NCI-H2107 treated with DMSO at 0.1 percent for 48 hours (cell line): ENCODE measurements around the gene TCTN1.
"Not testable (repeated sequence)": the region's sequence is repeated elsewhere in the genome, so short reads cannot be mapped to it uniquely, and the experiment has no call there.

ENCODE experiments used
- DNase-seq: peaks from one replicate; lab custom pipeline; 2025; ENCODE audit not compliant: unreplicated experiment; lab: John Stamatoyannopoulos, UW

TCTN1 gene

DNA sequence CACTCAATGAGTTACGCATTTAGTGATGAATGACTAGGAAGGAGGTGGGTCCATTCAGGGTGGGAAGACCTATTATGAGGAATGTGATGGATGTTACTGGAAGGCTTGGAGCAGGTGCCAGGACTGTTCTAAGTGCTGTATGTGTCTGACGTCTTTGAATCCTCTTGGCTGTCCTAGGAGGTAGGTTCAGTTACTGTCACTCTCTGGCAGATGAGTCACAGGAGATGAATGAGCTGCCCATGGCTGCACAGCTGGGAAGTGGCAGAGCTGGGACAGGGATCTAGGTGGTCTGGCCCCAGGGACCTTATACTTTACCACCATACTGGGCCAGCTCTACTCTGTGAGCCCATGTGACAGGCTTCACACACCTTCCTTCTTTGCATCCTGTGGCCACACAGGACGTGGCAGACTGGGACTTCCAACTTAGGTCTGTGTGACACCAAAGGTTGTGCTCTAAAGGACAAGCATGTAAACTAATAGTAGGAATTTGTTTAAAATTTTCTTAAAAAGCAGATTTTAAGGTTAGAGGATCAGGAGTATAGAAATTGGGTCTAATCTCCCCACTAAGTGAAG, 24.0 kb downstream of the TCTN1 start:
- DNase-seq = no peak

DNA sequence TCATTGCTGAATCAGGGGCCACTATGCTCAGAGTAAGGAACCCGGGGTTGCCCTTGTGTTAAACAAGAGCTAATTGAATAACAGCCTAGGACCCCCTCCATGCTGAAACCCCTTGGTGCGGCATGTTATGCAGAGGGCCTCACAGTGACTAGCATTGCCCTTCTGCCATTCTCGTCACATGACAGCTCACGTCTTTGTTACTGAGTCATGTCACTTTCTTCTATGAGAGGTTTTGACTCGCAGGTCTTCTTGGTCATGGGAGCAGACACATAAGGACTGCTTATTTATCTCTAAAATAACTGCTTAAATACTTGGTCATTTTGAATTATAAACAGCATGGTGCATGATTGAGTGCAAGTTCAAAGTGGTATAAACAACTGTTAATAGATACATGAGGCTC, 24.9 kb downstream of the TCTN1 start:
- no peak for DNase-seq

DNA sequence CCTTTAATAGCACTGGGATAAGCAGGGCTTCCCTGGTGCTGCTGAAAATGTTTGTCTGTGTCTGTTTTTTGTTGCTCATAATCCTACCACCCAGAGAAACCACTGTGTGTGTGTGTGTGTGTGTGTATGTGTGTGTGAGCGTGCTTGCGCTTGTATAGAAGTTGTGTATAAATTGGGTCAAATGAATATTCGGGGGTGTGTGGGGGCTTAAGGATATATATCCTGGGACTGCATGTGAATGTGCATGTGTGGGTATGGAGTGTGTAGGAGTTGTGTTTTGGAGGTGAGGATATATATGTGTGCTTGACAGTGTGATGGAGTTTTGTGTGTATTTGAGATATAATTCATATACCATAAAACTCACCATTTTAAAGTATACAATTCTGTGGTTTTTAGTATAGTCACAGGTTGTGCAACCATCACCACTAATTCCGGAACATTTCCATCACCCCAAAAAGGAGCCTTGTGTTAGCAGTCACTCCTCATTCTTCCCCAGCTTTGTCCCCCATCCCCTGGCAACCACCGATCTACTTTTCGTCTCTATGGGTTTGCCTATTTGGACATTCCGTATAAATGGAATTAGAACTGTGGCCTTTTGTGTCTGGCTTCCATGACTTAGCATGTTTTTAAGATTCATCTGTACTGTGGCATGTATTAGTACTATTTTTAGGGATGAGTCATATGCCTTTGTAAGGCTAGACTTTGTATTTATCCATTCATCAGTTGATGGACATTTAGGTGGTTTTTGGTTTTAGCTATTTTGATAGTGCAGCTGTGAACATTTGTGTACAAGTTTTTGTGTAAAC, 25.6 kb downstream of the TCTN1 start:
- no peak for DNase-seq

DNA sequence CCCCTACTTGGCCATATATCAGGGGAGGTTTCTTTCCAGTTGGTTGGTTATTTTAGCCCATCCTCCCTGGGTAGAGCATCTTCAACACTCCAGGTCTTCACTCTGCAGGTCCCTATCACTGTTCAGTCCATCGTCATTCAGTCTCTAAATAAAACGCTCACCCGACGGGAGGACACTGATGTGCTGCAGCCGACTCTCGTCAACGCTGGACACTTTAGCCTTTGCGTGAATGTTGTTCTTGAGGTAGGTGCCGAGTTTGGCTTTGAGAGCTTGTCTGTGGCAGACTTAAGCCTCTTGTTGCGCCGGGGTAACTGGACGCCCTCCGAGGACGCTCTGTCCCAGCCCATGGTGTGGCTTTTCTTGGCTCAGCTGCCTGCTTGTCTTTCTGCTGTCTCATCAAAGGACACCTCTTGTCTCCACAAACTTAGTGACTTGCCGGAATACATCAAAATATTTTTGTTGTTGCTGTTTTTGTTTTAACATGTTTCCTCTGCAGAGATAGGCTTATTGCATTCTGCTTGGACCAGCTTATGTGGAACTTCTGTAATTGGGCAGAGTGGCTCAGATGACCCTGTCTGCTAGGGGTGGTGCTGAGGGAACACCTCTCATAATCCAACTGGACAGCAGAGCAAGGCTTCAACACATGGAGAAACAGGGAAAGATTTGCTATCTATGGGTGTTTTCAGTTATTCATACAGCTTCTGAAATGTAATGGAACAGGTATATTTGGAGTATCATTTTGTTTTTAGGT, 26.5 kb downstream of the TCTN1 start:
- no peak for DNase-seq

DNA sequence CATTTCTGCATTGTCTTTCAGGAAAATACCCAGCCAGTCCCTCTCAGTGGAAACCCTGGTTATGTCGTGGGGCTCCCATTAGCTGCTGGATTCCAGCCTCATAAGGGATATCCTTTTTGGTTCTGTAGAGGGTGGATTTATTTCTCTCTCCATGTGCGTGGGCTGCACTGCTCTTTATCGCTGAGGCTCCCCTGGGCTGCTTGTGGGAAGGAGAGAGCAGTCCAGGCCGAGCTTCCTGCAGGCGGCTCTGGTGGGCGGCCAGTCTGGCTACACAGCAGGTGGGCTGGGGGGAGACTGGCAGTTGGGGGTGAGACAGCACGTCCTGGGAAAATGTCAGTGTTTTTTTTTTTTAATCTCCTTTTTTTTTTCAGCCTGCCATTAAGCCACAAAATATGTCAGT, 27.6 kb downstream of the TCTN1 start:
- DNase-seq = no peak

DNA sequence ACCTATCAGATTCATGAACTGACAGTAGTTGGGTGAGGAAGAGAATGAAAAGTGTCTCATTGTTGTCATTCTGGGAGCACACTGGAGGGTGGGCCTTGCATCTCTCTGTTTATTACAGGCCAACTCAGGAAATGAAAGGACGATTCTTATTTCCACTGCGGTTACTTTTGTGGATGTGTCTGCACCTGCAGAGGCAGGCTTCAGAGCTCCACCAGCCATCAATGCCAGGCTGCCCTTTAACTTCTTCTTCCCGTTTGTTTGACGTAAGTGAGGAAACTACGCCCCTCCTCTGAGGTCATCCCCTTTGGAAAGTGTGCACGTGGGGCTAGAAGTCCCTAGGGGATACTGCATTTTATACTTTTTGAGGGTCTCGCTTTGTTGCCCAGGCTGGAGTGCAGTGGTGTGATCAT, 33.7 kb downstream of the TCTN1 start:
- no peak for DNase-seq

DNA sequence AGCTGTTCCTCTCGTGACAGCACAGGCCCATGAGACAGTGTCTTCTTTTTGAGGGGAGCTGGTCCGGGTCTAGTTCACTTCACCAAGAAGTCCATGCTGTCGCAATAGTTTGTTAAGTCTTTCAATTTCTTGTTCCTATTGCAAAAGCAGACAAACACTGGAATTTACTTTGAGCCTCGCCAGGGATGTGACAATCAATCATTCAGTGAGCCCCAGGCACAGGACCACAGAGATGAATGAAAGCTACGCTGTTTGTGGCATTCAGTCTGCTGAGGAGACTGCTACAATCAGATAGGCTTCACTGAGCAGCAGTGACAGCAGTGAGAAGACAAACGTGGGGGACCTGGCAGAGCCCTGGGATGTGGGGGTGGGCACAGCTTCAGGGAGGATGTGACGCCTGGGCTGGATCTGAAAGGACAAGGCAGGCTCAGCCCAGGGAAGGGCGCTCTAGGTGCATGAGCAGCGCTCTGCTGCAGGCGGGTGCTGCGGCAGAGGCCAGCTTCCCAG, 35.5 kb downstream of the TCTN1 start:
- no peak for DNase-seq

DNA sequence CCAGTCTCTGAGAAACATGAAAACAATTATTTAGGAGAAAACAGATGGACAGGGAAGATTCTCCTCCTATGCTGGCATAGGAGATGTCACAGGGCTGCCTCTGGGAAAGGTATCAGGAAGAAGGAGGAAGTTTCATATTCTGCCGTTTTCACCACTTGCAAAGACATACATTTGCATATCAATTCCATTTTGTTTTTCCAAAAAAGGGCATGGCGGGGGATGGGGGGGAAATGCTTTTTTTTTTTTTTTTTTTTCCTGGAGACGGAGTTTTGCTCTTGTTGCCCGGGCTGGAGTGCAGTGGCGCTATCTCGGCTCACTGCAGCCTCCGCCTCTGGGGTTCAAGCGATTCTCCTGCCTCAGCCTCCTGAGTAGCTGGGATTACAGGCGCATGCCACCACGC, 40.3 kb downstream of the TCTN1 start:
- not testable (repeated sequence) for DNase-seq

DNA sequence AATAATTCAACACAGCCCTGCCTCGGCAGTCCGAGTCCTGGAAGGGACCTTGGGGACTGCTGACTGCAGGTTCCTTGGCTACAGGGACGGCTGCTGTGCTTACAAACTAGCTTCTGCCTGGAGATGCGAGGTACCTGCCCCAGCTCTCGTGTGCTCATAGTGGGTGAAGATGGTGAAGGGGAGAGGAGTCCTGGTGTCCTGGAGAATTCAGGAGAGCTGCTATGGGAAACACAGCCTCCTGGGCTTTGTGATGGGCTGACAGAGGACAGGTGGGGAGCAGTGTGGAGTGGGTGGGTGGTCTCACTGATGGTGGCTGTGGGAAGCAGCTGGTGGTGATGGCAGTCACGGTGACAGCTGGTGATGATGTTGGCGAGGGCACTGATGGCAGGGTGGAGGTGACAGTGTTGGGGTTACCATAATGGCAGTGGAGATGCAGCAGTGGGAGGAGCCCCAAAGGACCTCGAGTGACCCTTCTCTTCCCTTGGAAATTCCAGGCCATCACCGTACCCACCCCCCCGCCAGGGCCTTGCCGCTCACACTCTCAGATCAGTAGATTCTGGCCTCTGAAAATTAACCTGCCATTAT, 42.2 kb downstream of the TCTN1 start:
- DNase-seq = no peak

DNA sequence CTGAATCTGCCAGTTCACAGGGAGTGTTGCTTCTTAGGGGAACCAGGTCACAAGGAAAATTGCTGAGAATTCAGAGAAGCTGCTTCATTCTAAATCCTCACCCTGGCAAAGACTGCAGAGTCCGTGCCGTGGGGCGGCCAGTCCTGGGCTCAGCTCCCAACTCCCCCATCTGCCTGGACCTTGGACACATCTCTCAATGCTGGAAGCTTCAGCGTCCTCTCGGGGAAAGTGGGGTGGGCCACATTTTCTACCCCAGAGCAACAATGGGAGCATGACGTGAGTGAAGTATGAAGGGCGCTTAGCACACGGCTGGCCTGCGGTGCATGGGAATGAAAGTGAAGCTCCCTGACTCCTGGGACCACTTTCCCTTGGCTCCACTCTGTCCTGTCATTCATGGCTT, 43.8 kb downstream of the TCTN1 start:
- DNase-seq = no peak

DNA sequence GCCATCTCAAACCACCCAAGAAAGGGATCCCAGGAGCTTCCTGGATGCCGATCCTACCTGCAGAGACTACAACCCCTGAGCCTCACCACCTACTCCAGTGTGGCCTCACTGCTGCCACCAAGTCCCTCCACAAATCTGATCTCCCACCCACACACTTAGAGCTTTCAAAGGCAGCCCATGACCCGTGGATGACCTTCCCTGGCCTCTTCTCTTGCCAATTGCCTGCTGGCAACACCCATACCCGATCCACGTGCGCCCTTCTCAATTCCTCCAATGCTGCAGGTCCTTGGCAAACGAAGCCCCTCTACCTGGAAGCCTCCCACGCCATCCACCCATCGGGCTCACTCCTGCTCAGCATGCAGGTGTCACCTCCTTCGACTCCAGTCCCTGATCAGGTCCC, 44.3 kb downstream of the TCTN1 start:
- DNase-seq = no peak

DNA sequence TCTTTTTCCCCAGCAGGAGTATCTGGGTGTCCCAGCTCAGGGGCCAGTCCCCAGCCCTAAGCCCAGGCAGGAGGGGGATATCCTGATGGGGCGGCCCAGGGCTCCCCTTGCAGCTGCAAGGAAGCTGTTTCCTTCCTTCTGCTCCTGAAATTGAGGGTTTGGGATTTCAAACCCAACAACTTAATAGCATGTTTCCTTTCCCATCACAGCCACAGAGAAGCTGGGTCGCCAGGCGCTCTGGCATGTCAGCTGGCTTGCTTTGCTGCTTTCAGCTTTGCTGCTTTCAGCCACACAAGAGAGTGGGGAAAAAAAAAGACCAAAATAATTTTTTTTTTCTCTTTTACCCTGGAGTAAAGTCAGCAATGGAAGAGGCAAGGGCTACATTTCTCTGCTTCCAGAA, 44.9 kb downstream of the TCTN1 start:
- DNase-seq = no peak

DNA sequence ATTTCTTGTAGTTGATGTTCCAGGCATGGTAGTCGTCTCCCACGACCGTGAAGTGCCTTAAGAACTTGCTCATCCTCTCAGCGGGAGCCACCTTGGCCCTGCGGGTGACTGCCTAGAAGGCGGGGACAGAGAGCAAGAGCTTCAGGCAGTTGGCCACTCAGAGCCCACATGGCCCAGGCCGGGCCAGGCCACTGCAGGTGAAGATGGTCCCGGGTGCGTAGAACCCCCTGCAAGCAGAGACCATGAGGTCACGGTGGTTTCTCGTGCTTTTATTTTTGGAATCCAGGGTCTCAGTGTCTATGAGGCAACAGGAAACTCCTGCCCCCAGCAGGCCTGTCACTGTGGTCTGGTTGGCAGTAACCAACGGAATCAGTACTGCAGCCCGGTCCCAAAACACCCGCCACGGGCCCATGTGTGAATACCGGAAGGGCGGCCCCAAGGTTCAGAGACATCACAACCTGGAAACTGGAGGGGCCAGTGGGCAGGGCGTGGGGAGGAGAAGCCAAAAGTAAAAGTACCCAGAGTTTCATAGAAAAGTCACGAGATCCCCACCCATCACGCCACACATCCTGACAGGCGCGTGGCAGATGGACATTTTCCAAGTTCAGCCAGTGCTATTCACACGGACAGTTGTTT, 47.5 kb downstream of the TCTN1 start:
- no peak for DNase-seq

DNA sequence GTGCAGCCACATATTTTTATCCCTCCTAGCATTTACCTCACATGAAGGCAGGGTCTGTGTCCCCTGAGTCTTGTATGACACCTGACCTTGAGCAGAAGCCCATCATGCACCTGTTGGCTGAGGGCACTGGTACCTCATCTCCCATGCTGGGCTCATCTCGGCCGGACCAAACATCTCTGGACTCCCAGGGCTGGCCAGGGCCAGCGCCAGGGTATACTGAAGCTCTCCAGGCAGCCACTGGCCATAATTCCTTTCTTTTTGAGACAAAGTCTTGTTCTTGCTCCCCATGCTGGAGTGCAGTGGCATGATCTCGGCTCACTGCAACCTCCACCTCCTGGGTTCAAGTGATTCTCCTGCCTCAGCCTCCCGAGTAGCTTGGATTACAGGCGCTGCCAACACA, 53.0 kb downstream of the TCTN1 start:
- no peak for DNase-seq

DNA sequence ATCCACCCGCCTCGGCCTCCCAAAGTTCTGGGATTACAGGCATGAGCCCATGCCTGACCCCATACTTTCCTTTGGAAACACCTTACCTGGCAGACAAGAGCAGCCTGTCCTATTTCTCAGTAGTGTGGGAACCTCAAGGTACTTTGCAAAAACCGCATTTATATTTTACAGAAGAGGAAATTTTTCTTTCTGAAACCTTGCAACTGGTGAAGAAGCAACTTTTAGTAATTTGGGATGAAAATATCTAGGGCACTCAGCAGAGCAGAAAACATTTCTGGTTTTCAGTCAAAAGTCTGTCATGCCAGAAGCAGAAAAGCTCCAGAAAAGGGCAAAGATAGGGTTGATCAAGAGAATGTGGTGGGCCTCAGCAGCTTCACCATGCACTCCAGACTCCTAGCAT, 53.7 kb downstream of the TCTN1 start:
- DNase-seq = no peak

DNA sequence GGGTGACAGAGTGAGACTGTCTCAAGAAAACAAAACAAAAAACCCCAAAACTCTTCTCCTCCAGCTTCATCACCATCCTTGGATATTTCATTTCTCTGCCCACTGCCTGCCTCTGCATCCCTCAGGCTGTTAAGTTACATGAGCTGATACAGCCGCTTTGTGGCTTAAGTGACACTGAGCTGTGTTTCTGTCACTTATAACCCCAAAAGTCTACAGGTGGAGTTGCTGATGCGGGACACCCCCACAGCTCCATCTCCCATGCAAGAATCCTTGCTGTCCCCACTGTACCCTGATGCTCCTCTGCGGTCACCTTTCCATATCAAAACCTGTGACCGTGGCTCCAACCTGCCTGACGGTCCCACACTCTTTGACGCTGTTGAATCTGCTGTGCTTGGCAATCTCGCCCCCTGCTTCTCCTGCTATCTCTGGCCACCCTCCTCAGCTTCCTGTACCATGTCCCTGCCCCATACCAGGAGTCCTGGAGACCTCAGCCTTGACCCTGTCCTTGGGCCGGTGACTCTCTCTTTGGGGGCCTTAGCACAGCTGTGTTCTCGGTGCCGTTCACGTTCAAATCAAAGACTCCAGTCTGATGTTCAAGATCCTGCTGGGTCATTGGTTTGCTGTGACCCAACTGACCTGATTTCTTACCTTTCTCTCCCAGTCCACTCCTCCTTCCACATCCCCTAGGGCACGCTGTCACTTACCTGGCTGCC, 54.7 kb downstream of the TCTN1 start:
- no peak for DNase-seq

DNA sequence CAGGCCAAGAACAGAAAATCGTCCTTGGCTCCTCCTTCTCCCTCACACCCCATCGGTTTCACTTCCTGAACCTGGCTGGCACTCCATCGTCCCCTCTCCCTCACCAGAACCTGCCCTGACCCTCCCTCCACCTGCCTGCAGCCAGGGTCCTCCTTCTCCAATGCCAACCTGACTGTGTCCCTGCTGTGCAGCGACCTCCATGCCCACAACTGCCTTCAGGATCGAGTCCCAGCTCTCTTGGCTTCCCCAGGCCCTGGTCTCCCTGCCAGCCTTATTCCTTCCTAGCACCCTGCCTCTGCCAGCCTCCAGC, 55.2 kb downstream of the TCTN1 start:
- DNase-seq = no peak

DNA sequence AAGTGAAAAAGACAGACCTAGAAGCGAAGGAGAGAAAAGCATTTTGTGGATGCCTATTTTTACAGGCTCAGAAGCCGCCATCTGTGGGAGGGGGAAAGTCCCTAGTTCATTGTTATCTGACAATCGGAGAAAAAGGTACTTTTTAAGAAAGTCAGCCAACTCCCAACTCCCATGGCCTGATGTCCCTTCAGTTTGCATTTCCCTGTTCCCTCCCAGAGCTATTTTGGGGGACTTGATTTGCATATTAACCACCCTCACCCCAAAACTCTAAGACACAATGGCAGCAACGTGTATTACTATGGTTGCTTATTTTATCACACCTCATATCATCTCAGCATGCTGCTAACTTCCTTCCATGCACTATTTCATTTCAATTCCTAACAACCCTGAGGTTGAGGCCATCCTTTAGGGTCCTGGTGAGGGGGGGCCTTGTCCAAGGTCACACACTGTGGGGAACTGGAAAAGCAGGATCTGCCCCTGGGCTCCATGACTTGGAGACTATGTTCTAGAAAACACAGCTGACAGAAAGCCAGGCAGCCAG, 56.3 kb downstream of the TCTN1 start:
- no peak for DNase-seq

DNA sequence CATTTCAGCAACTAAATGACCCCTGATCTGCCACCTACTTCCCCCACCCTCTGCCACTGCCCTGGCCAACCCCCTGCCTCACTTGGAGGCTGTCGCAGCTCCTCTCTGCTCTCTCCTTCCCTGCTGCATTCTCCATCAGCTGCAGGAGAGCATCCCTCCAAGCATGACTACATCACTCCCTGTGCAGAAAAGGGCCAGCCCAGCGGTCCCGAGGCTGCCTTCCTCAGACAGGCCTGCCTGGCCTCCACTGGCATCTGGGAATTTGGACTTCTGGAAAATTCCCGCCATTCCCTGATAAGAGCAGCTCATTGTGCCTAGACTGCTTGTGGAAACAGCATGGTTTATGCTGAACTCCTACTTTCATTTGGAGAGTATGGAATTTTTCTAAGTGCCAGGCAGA, 62.2 kb downstream of the TCTN1 start:
- no peak for DNase-seq

DNA sequence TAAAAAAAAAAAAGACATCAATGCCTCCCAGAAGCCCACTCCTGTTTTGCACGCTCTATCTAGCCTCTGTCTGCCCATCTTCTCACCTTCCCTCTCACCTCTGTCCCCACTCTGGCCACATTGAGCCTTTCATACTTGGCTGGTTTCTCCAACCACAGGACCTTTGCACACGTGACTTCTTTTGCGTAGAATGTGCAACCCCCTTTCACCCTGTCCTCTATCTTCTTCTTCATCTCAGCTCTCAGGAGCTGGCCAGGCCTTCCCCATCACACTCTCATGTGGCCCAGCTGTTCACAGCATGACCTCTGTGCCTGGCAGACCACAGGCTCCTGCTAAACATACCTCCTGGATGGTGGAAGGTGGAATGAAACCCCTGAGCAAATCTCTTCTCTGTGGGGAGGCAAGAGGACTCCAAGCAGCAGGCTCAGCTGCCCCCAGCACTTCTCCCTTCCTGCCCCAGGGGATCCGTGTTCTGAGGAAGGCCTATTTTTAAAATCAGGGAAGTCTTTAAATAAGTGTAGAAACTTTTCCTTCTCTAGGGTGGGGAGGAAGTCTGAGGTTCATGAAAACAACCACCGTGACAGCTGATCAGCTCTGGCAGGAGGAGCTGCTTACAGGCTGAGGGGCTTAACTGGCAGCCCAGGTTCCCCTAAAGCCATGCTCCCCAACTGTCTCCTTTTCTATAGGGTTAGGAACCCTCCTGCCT, 63.4 kb downstream of the TCTN1 start:
- DNase-seq = no peak
